Activated B cell treated with CpG ODN at 0.5 μM for 24 hours (primary cell): ENCODE results near the gene TMEM132E. TPM values are rescaled to one million over a fixed set of nuclear protein-coding genes. Genes with fewer than 3 reads are reported as not detected.

Source experiments
- ATAC-seq: fragments of 200-7000 bp; cut with Tn5 transposase; one replicate; pipeline ENCODE4 v1.10.0; 2021; ENCODE audit warnings: low read depth, mild to moderate bottlenecking, moderate library complexity
- CTCF ChIA-PET: fragments of 350-600 bp; sonication (Branson Sonifier 250); formaldehyde crosslinking; loops from one replicate; lab custom pipeline; 2021; ENCODE audit warnings: antibody characterized with exemption; lab: Charles Lee
- POLR2A ChIA-PET: fragments of 350-600 bp; sonication (Branson Sonifier 250); formaldehyde crosslinking; loops from one replicate; lab custom pipeline; 2021; ENCODE audit warnings: antibody characterized with exemption; lab: Charles Lee
- DNase-seq: peaks from one replicate; pipeline ENCODE4 v3.0.0; 2022
- H3K27ac Mint-ChIP-seq: one replicate; pipeline ENCODE4 v1.8.0; 2020; ENCODE audit warnings: mixed read lengths
- H3K27me3 Mint-ChIP-seq: one replicate; pipeline ENCODE4 v1.8.0; 2021; ENCODE audit warnings: mixed read lengths
- H3K36me3 Mint-ChIP-seq: one replicate; pipeline ENCODE4 v1.8.0; 2021; ENCODE audit warnings: low read depth, mixed read lengths
- H3K4me1 Mint-ChIP-seq: one replicate; pipeline ENCODE4 v1.8.0; 2021; ENCODE audit warnings: mixed read lengths
- H3K4me3 Mint-ChIP-seq: one replicate; pipeline ENCODE4 v1.8.0; 2020; ENCODE audit warnings: mild to moderate bottlenecking, mixed read lengths
- H3K9me3 Mint-ChIP-seq: one replicate; pipeline ENCODE4 v1.8.0; 2020; ENCODE audit warnings: mixed read lengths
- intact Hi-C: fragments of 100-400 bp; cut with micrococcal nuclease; formaldehyde crosslinking; loops from one replicate; pipeline ENCODE4 v1.15.1; 2024
- total RNA-seq: library from RNA; stranded (reverse); gene quantifications from 2 replicates; pipeline ENCODE4 v1.2.3, GENCODE V29; 2022
- TF ChIP-seq, protein P1 (sequence below): fragments of 200-600 bp; IDR thresholded peaks from one replicate; pipeline ENCODE4 v1.8.0; 2022; ENCODE audit warnings: antibody characterized with exemption, mild to moderate bottlenecking

TMEM132E gene
- total RNA-seq, 1 donor from 2014 or later, result not detected

DNA sequence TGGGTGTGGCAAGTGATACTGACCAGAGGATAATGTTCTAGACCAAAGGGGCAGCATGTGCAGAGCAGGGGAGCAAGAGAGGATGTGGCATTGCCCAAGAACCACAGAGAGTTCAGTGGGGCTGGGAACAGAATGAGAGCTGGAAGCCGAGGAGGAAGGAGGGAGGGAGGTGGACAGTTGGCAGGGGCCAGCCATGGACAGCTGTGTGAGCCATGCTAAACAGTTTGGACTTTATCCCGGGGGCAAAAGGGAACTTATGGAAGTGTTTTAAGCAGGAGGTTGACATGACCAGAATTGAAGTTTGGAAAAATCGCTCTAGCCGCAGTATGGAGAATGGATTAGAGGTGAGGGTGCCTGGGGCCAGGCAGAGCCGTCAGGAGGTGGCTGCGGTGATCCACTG is 29.4 kb upstream of the TMEM132E start:
- POLR2A ChIA-PET, result no interaction called here
- Mint-ChIP-seq H3K36me3 (no peaks in the 10 kb centered on the region), H3K27ac (no peak overlapping the region), H3K4me3 (no peak overlapping the region), H3K4me1 (no peaks in the 10 kb centered on the region), H3K27me3 (peaks cover 28% of the 10 kb centered on the region), H3K9me3 (no peaks in the 10 kb centered on the region)
- TF ChIP-seq, protein P1, sequence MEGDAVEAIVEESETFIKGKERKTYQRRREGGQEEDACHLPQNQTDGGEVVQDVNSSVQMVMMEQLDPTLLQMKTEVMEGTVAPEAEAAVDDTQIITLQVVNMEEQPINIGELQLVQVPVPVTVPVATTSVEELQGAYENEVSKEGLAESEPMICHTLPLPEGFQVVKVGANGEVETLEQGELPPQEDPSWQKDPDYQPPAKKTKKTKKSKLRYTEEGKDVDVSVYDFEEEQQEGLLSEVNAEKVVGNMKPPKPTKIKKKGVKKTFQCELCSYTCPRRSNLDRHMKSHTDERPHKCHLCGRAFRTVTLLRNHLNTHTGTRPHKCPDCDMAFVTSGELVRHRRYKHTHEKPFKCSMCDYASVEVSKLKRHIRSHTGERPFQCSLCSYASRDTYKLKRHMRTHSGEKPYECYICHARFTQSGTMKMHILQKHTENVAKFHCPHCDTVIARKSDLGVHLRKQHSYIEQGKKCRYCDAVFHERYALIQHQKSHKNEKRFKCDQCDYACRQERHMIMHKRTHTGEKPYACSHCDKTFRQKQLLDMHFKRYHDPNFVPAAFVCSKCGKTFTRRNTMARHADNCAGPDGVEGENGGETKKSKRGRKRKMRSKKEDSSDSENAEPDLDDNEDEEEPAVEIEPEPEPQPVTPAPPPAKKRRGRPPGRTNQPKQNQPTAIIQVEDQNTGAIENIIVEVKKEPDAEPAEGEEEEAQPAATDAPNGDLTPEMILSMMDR, result no peak
- CTCF ChIA-PET, result no interaction called here
- DNase-seq (no peak), ATAC-seq (no peak)
- intact Hi-C loops, result loop anchor here (10.0 kb wide), 1 partner anchor 1195 kb away; no protein-coding TSS in a partner anchor

DNA sequence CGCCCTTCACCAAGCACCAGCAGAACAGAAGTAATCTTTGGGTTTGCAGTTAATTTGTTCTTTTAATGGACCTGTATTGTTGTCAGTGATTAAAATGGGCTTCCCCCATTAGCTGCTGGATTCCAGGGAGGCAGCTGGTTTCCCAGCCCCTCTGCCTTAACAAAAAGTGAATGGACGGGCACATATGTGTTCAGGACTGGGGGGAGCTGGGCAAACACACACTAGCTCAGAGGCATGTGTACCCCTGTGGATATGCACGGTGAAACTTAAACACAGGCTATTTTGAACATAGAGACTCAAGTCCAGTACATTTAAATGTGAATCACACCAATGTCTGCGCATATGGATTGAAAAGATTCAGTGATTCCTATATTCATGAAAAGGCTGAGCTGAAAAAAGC is 25.5 kb upstream of the TMEM132E start:
- POLR2A ChIA-PET, result no interaction called here
- H3K36me3 Mint-ChIP-seq, result no peaks in the 10 kb centered on the region
- no peak for ATAC-seq

DNA sequence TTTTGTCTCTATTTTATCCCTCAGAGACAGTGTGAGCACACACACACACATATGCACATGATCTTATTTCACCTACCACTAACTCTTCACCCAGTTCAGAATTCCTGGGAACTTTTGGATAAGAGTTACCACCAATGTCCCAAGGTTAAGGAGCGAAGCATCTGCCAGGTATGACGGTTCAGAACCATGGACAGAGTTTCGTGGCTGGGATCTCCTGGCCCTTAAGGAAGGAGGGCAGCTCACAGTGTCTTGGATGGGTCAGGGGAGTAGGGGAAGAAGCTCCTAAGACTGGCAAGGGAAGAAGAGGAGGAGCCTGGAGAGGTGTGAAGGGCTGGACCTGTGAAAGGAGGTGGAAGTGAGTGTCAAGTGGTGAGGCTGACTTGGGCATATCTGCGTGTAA is 23.0 kb upstream of the TMEM132E start:
- no peak overlapping the region for H3K27ac Mint-ChIP-seq
- H3K36me3 Mint-ChIP-seq, result no peaks in the 10 kb centered on the region
- intact Hi-C loops, result no loop called here
- H3K9me3 Mint-ChIP-seq, result no peaks in the 10 kb centered on the region
- no peaks in the 10 kb centered on the region for H3K4me1 Mint-ChIP-seq
- TF ChIP-seq, protein P1, result no peak
- ChIA-PET CTCF (no interaction called here), POLR2A (no interaction called here)
- H3K27me3 Mint-ChIP-seq, result peaks cover 19% of the 10 kb centered on the region
- H3K4me3 Mint-ChIP-seq, result no peak overlapping the region
- DNase-seq (no peak), ATAC-seq (no peak)

More for the DNA sequence above, 25.5 kb upstream of the TMEM132E start:
- Mint-ChIP-seq H3K4me3 (no peak overlapping the region), H3K27me3 (peaks cover 28% of the 10 kb centered on the region), H3K27ac (no peak overlapping the region), H3K9me3 (no peaks in the 10 kb centered on the region), H3K4me1 (no peaks in the 10 kb centered on the region)
- CTCF ChIA-PET, result interaction anchor here (1.3 kb wide), 1 partner anchor 12 kb away, joined by 6 read pairs; no protein-coding TSS in a partner anchor
- no peak for DNase-seq
- TF ChIP-seq, protein P1, result no peak
- intact Hi-C loops, result no loop called here

DNA sequence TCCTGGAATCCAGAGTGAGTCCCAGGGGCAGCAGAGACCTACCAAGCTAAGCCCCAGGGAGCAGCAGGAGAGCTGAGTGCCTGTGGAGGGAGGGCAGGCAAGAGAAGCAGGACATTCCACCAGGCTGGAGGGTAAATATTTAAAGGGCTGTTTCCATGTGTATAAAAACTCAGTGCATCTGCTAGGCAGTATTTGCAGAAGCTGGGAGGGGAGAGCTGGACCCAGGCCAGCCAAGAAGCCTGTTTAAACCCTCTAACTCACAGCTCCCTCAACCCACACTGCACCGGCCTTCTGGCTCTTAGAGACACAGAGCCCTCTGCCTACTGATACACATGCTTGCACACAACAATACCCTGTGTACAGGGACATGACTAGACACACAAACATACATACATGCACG is 22.5 kb upstream of the TMEM132E start:
- H3K27ac Mint-ChIP-seq, result no peak overlapping the region
- peaks cover 20% of the 10 kb centered on the region for H3K27me3 Mint-ChIP-seq
- POLR2A ChIA-PET, result no interaction called here
- H3K4me1 Mint-ChIP-seq, result no peaks in the 10 kb centered on the region
- H3K4me3 Mint-ChIP-seq, result no peak overlapping the region
- no peak for ATAC-seq
- H3K9me3 Mint-ChIP-seq, result no peaks in the 10 kb centered on the region
- CTCF ChIA-PET, result no interaction called here
- intact Hi-C loops, result no loop called here
- TF ChIP-seq, protein P1, result no peak
- no peak for DNase-seq
- H3K36me3 Mint-ChIP-seq, result no peaks in the 10 kb centered on the region

DNA sequence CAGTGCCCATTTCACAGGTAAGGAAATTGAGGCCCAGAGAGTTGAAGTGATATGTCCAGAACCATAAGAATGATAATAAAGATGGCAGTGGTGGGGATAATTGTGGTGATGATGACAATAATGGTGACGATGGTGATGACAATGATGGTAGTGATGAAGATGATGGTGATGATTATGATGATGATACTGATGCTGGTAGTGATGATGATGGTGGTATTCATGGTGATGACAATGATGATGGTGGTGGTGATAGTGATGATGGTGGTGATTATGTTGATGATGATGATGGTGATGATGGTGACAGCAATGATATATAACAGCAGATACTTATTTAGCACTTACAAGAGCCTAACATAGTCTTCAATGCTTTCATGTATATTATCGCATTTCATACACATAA is 18.1 kb upstream of the TMEM132E start:
- CTCF ChIA-PET, result no interaction called here
- no peak for ATAC-seq
- H3K4me3 Mint-ChIP-seq, result no peak overlapping the region
- no peak overlapping the region for H3K27ac Mint-ChIP-seq
- no peak for DNase-seq
- POLR2A ChIA-PET, result no interaction called here
- intact Hi-C loops, result no loop called here
- H3K9me3 Mint-ChIP-seq, result no peaks in the 10 kb centered on the region
- H3K36me3 Mint-ChIP-seq, result no peaks in the 10 kb centered on the region
- no peaks in the 10 kb centered on the region for H3K4me1 Mint-ChIP-seq
- TF ChIP-seq, protein P1, result no peak
- H3K27me3 Mint-ChIP-seq, result peaks cover 8% of the 10 kb centered on the region
